Measurements from ENCODE around the gene PCDH8. TPM values are rescaled to one million over a fixed set of nuclear protein-coding genes. Genes with fewer than 3 reads are reported as not detected.

PCDH8 gene
- total RNA-seq, 1 experiment from 2014 or later, result not detected

GRCh38 chr13:52882785-52883184 lies 34.3 kb upstream of the PCDH8 start (continued):
- TF ChIP-seq, protein P1, sequence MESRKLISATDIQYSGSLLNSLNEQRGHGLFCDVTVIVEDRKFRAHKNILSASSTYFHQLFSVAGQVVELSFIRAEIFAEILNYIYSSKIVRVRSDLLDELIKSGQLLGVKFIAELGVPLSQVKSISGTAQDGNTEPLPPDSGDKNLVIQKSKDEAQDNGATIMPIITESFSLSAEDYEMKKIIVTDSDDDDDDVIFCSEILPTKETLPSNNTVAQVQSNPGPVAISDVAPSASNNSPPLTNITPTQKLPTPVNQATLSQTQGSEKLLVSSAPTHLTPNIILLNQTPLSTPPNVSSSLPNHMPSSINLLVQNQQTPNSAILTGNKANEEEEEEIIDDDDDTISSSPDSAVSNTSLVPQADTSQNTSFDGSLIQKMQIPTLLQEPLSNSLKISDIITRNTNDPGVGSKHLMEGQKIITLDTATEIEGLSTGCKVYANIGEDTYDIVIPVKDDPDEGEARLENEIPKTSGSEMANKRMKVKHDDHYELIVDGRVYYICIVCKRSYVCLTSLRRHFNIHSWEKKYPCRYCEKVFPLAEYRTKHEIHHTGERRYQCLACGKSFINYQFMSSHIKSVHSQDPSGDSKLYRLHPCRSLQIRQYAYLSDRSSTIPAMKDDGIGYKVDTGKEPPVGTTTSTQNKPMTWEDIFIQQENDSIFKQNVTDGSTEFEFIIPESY (IDR thresholded peaks at IDR 0.05; ENCODE audit: extremely low read depth, insufficient replicate concordance, low read length), result no peak

DNA sequence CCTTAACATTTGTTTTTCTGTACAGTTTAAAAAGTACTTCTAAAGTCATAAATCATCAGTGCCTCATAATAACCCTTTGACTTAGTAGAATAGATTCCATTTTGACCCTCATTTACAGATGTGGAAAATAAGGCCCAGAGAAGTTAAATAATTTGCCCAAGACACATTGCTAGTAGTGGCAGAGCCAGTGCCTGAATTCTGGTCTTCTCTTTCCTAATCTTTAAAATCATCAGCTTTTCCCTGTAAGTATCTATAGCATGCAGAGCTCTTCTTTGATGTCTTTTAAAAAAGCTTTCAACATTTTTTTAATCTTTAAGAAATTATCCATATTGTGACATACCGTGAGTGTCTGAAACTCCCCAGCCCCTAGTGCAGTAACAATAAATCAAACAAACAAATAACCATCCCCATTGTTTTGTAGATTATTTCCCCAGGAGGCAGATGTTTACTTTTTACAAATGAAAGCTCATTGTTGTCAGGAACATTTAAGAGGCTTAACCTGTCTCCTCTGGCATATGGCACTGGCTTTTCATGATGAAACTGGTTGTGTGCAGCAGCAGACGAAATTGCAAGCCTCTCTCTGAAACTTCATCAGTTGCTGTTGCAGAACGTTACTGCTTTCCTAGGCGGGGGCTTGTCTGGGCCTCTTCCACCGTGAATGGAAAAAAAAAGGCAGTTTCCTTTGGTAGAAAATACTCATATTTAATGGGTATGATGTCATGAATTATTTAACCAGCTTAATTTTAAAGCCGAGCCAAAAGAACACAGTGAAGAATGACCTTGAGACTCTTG lies 31.7 kb upstream of the PCDH8 start:
- CTCF ChIA-PET, result no interaction called here
- no peaks in the 10 kb centered on the region for H4K20me1 ChIP-seq (ENCODE audit: insufficient read depth)
- no peaks in the 10 kb centered on the region for H3K79me2 ChIP-seq (ENCODE audit: insufficient read depth, low read length)
- ATAC-seq (no peak), DNase-seq (ENCODE audit: low read depth, low spot score) (no peak)
- POLR2A ChIA-PET, result no interaction called here
- intact Hi-C loops (cut with micrococcal nuclease), result no loop called here
- no peaks in the 10 kb centered on the region for H3K9me2 ChIP-seq (ENCODE audit: insufficient read depth)
- no peak overlapping the region for H2AFZ ChIP-seq (ENCODE audit: low read depth, low read length, poor library complexity, severe bottlenecking)
- no TSS peak for BruUV-seq (replicated peaks)
- H3K4me3 ChIP-seq (replicated peaks in 1 of 2; ENCODE audit: low read depth in 1 of 2, low read length in 2 of 2), result no peak overlapping the region
- H3K27me3 ChIP-seq (ENCODE audit: insufficient read depth, low read length), result peaks cover 13% of the 10 kb centered on the region; the same call in 1 of the 2 replicates
- H3K4me2 ChIP-seq (ENCODE audit: low read length), result no peak overlapping the region
- TF ChIP-seq JUND (IDR thresholded peaks at IDR 0.05) (no peak), POLR2AphosphoS5 (IDR thresholded peaks at IDR 0.05; ENCODE audit: low read depth, low read length) (no peak), ELF1 (IDR thresholded peaks at IDR 0.05; ENCODE audit: borderline replicate concordance, low read depth) (no peak), EZH2 (IDR thresholded peaks at IDR 0.05) (no peak), CBX3 (IDR thresholded peaks at IDR 0.05; ENCODE audit: low read depth) (no peak), EGR1 (IDR thresholded peaks at IDR 0.05; ENCODE audit: low read depth) (no peak), RAD21 (IDR thresholded peaks at IDR 0.05; ENCODE audit: low read depth) (no peak), ZNF274 (IDR thresholded peaks at IDR 0.05; ENCODE audit: low read depth, low read length) (no peak), REST (IDR thresholded peaks at IDR 0.05; ENCODE audit: low read depth) (no peak), YY1 (IDR thresholded peaks at IDR 0.05; ENCODE audit: extremely low read depth, insufficient replicate concordance, low read depth, low read length) (no peak), TCF7L2 (IDR thresholded peaks at IDR 0.05; ENCODE audit: borderline replicate concordance, extremely low read depth, insufficient read depth, insufficient read length) (no peak), SIN3A (IDR thresholded peaks at IDR 0.05; ENCODE audit: low read depth) (no peak), ZFX (IDR thresholded peaks at IDR 0.05) (no peak), SP1 (IDR thresholded peaks at IDR 0.05; ENCODE audit: low read depth) (no peak)
- TF ChIP-seq, protein P2, sequence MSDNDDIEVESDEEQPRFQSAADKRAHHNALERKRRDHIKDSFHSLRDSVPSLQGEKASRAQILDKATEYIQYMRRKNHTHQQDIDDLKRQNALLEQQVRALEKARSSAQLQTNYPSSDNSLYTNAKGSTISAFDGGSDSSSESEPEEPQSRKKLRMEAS (IDR thresholded peaks at IDR 0.05), result no peak
- no peaks in the 10 kb centered on the region for H3K36me3 ChIP-seq (ENCODE audit: control insufficient read depth in 1 of 2, insufficient read depth in 2 of 2, low read length in 2 of 2)
- RAD21 ChIA-PET (ENCODE audit: low non-redundant PET in 1 of 2, low total read pairs in 2 of 2, uncharacterized antibody in 2 of 2, unreplicated experiment in 2 of 2), result no interaction called here
- H3K4me1 ChIP-seq (ENCODE audit: control insufficient read depth in 1 of 2, insufficient read depth in 2 of 2, low read length in 2 of 2), result no peaks in the 10 kb centered on the region
- H3K27ac ChIP-seq (ENCODE audit: low read depth, low read length), result no peak overlapping the region
- H3K9me3 ChIP-seq (ENCODE audit: control insufficient read depth in 1 of 2, insufficient read depth in 1 of 2, low read depth in 1 of 2, low read length in 2 of 2), result no peaks in the 10 kb centered on the region
- H3K9ac ChIP-seq (ENCODE audit: low read length), result no peak overlapping the region

Measured in HCT116 (cell line).